Right kidney (tissue), 9 donors: Measurements from ENCODE around the gene SPTLC3.
"Not testable (repeated sequence)": the region's sequence is repeated elsewhere in the genome, so short reads cannot be mapped to it uniquely, and the experiment has no call there.

Source experiments
- DNase-seq: peaks from one replicate; pipeline ENCODE4 v3.0.0-alpha.2; 2016
- long read RNA-seq, 8 donors: transcript quantifications; one replicate each; lab custom pipeline, GENCODE V29; 2026

The SPTLC3 gene
- long read RNA-seq, donor 1, partial matches to known transcripts = 10 of 10 reads
- long read RNA-seq, donor 1, other reads (novel, unspliced or antisense) = 0 of 10 reads
- long read RNA-seq, donor 2, full-length matches to known transcripts = 2 of 2 reads
- long read RNA-seq, donor 2, partial matches to known transcripts = 0 of 2 reads
- long read RNA-seq, donor 2, other reads (novel, unspliced or antisense) = 0 of 2 reads
- long read RNA-seq, donor 3, full-length matches to known transcripts = 2 of 2 reads
- long read RNA-seq, donor 3, partial matches to known transcripts = 0 of 2 reads
- long read RNA-seq, donor 3, other reads (novel, unspliced or antisense) = 0 of 2 reads
- long read RNA-seq, donor 4, partial matches to known transcripts = 10 of 12 reads
- long read RNA-seq, donor 4, other reads (novel, unspliced or antisense) = 0 of 12 reads
- long read RNA-seq, donor 5, full-length matches to known transcripts = 2 of 2 reads
- long read RNA-seq, donor 5, partial matches to known transcripts = 0 of 2 reads
- long read RNA-seq, donor 5, other reads (novel, unspliced or antisense) = 0 of 2 reads
- long read RNA-seq, donor 6, full-length matches to known transcripts = 4 of 4 reads
- long read RNA-seq, donor 6, partial matches to known transcripts = 0 of 4 reads
- long read RNA-seq, donor 6, other reads (novel, unspliced or antisense) = 0 of 4 reads
- long read RNA-seq, donor 7, full-length matches to known transcripts = 1 of 1 reads
- long read RNA-seq, donor 7, partial matches to known transcripts = 0 of 1 reads
- long read RNA-seq, donor 7, other reads (novel, unspliced or antisense) = 0 of 1 reads
- long read RNA-seq, donor 8, full-length matches to known transcripts = 3 of 3 reads
- long read RNA-seq, donor 8, partial matches to known transcripts = 0 of 3 reads
- long read RNA-seq, donor 8, other reads (novel, unspliced or antisense) = 0 of 3 reads

DNA sequence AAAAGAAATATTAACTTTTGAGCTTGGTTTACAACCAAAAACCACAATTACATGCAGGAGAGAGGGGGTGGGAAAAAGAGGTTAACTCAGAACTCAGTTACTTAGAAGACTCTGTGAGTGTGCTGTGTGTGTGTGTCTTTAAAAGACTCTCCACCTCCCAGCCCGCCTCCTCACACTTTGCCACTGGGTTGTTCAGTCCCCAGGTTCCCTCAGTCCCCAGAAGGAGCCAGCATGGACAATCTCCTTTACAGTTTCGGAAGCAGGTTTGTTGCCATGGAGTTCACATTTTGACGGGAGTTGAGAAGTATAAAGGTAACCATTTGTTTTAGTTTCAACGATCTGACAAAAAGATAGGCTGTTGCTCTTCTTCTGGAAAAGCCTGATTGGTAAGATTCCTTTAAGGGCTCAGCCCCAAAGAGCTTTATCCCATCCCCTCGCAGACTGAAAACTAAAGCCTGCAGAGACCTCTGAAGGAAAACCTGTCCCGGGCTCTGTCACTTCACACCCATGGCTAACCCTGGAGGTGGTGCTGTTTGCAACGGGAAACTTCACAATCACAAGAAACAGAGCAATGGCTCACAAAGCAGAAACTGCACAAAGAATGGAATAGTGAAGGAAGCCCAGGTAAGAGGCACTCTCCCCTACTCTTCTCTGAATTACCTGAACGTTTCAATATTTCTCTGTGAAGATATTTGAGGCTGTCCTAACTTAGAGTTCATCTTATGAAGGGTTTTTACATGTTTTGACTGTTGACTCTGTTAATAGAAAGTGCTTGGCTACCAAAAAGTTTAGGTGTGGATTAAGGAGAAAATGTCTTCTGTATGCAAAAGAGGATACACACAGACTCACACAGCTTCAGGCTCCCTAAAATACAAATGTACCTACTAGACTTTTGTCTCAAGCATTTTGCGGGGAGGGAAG is at the start of gene SPTLC3:
SPTLC3 (plus strand) TSS at position 212 of the 921 bp plus-strand sequence; CDS start at position 508, 296 bp downstream.
- DNase-seq = peak; percentile 51

DNA sequence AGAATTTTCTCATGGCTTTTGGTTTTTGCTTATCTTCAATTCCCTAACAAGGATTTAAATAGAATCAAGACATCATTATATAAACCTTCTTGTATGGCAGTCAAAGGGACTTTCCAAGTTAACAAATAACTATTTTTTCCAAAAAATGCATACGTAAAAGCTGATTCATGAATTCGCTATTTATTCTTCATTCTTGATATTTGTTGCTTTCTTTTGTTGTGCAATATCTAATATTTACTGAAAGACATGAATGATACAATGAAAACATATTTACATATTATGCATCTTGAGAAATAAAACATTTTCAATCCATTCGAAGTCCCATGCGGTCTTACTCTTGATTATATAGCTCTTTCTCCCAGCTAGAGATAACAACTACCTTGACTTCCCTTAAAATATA is 47.0 kb upstream of the SPTLC3 start:
- no peak for DNase-seq

DNA sequence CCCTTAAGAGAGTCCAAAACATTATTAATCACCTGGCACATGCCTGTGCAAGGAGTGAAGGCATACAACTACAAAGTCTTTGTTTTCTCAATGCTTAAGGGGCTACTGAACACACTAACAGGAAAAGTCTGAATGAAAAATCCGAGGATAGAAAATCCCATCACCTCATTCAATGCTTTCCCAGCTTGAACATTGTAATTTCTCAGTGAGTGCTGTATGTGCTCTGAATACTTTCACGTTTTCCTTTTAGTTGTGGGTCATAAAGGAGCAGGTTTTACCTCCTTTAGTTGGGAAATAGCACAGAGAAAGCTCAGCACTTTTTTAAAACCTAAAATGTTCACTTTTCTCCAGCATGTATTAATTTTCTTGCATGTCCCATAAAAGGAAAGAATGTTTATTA is 45.9 kb upstream of the SPTLC3 start:
- DNase-seq = peak; percentile 5

DNA sequence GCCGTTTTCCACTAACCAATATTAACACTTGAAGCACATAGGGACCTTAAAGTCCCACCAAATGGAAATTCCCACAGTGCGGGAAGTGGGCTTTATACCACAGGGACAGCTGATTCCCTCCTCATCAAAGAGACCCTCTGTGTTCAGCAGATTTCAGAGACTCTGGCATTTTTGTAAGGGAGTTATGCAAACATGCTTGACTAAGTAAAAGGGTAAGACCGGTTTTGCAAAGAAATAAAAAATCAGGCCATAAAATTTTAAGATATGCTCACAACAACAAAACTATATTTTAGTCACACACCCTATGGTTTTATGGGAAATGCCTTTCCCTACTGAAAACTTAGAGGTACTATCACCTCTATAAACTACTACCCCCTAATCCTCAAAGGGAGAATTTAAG is 45.4 kb upstream of the SPTLC3 start:
- no peak for DNase-seq

DNA sequence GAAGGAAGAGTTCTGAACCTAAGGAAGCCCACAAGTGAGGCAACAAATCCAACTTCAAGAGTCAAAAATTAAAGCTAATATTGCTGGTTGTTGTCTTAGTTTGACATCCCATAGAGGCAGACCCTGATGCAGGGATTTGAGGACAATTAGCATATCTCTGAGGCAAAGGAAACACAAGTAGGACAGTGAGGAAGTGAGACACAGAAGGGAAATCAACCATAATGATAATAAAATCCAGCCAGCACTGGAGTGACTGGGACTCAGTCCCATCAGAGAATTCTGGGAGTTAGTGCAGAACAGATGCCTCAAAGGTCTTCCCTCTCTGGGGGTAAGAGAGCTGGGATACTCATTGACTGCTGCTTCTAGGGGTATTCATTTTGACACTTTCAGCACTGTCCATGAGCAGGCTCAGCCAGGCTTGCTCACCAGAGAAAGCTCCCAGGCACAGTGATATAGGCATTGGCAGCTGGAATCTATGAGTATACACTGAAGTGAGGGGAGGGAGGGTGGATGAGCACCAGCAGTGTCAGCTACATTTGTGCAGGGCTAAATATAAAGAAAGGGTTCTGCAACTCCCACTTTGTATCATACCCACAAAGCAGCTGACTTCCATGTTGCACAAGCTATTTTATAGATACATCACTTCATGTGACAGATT is 43.4 kb upstream of the SPTLC3 start:
- no peak for DNase-seq

DNA sequence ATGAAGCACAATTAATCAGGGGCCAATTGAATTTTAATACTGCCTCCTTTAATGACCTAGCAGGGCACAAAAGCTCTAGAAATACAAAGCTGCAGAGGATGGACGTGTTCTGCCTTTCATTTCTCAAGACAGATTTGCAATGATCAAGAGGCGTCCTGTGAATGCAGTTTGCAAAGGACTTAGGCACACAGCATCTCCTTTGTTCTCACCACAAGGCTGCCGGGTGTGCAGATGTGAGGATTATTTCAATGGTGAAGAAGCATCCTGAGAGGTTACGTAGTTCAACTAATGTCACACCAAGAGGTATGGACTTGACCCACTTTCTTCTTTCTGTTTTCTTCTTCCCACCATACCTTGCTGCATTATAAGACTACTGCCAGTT is 42.9 kb upstream of the SPTLC3 start:
- DNase-seq = no peak

DNA sequence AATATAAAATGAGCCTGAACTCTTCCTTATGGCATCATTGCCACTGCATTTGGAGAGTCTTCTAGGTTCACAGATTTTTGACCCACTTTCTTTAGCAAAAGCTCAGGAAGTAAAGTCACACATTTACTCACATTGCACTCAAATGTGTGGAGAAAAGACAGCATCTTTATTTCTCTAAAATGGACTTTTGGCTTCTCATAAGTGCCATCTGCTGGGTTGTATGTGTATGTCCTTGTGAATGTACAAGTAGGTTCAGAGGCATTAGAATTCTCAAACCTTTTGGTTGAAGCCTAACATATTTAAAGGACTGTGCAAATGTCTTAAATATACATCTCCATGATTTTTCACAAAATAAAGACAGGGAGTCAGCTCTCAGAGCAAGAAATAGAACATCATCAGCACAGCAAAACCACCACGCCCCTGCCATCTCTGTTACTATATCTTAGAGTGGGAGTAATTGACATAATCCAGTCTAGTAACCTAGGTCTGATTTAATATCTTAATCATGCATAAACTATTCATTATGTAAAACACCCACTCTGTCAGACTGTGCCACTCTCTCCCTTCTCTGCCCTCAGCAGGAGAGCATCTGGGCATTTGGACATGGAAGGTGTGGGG is 42.2 kb upstream of the SPTLC3 start:
- DNase-seq = peak; percentile 11

DNA sequence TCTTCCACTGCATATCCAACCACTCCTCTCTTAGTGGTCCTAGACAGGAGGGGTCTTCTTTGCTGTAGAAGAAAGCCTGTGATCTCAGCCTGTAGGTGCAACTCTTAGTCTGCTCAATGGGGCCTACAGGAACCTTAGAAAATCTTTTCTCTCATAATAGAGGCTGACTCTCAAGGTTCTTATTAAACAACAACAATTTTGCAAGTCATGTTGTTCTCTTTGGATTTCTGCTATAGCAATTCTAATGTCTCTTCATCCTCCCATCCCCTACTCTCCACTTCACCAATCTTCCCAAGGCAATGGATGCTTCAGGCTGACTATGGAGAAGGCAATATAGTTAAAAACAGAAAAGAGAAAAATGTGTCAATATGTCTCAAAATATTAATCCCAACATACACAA is 40.8 kb upstream of the SPTLC3 start:
- DNase-seq = no peak

DNA sequence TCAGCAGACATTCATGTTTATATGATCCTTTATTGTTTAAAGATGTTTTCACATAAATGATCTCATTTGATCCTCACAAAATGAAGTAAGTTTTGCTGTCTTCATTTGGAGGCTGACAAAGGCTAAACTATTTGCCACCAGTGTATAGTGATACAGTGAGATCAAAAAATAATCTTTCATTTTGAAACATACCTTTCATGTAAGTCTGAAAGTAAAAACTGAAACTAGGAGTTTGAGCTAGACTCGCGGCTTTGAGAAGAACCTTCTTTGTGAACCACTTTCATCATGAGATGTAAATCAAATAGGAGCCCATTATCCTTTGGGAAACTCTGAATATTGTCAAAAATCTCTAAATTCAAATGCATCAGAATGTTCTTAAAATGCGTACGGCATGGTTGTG is 40.3 kb upstream of the SPTLC3 start:
- no peak for DNase-seq

DNA sequence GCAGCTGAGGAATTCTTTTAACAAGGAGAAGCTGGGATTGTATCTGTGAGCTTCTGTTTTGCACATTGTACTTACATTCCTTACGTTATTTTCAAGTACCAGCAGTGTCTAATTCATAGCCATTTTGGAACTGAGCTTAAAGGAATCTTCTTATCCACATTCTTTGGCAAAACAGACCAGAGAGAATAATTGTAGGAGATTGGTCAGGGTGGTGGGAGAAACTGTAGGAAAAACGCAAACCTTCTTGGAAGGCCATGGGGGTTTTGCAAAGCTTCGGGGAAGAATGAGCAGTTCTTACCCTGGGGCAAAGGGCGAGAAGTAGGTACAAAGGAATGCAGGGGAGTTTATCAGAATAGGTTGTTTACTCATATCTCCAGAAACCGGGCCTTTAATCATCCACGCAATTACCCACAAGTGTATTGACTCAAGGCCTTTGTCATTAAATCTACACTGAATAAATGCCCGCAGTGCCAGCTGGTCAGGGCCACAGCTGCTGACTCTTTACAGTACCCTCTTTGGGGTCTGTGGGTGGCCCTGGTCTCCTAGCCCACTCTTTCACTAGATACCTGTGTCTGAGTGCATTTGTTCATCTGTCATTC is 39.6 kb upstream of the SPTLC3 start:
- no peak for DNase-seq

DNA sequence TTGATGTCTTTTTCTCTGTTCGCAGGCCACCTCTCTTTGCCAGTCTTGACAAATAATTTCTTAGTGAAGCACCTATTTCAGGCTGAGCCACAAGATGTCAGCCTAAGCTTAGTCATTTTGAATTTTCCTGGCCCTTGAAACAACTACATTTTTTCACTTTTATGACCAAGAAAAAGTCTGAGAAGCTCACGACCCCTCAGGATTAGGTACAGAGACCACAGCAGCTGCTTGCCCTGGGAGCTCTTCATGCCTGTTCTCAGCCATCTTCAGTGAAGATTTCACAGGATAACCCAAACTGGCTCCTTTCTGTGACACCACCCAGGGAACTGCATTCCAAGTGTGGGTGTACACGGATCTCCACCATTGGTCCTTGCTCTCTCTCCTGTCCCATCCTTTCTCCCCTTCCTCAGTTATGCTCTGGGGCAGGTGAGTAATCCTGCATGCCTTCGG is 38.4 kb upstream of the SPTLC3 start:
- DNase-seq = peak; percentile 12

DNA sequence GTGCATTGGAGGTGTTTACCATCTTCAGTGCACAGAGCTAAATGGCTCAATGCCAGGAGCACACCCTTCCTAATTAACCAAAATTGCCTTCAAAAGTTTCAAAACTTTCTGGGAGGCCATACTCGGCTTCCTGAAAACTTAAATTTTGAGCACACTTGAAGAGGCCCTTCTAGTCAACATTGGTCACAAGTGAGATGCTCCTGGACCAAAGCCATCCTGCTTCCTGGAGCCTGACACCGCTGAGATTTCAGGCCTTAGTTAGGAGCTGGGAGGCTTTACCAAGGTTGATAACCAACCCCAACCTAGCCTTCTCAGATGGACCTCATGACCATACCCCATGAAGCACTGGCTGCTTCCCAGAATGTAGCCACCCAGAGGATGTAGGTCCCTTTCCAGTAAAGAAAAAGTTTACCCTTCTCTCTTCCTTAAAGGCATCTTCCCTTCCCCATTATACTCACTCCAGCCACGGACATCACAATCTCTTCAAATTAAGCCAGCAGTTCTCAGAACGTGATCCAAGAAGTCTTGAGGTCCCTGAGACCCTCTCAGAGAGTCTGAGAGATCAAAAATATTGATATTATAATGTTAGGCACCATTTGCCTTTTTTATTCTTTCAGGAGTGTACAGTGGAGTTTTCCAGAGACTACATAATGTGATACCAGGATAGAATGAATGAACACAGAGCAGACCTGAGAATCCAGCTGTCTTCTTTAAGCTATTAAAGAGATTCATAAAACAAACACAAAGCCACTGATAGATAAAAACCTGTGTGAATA is 32.8 kb upstream of the SPTLC3 start:
- no peak for DNase-seq

DNA sequence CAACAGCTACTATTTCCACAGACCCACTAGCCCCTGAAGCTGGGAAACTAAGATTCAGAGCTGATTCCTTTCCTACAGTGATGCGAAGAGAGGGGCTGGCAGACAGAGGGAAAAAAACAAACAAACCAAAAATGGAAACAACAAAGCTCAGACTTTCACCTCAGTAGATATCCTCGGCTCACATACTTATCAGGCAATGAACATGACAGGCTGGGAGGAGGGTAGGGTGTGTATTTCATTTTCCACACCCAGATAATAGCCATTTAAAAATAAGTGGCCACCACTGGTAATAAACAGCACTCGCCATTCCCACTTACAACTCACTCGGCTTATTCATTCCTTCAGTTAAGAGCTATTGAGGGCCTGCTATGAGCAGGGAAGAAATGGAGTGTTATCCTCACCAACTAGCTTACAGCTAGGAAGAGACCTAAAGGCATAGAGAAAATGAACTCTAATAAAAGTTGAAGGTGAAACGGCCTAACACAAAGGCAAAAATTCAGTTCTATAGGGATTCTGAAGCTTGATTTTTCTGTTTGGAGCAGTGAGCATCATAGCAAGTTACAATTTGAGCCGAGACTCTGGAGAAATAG is 32.0 kb upstream of the SPTLC3 start:
- DNase-seq = no peak

DNA sequence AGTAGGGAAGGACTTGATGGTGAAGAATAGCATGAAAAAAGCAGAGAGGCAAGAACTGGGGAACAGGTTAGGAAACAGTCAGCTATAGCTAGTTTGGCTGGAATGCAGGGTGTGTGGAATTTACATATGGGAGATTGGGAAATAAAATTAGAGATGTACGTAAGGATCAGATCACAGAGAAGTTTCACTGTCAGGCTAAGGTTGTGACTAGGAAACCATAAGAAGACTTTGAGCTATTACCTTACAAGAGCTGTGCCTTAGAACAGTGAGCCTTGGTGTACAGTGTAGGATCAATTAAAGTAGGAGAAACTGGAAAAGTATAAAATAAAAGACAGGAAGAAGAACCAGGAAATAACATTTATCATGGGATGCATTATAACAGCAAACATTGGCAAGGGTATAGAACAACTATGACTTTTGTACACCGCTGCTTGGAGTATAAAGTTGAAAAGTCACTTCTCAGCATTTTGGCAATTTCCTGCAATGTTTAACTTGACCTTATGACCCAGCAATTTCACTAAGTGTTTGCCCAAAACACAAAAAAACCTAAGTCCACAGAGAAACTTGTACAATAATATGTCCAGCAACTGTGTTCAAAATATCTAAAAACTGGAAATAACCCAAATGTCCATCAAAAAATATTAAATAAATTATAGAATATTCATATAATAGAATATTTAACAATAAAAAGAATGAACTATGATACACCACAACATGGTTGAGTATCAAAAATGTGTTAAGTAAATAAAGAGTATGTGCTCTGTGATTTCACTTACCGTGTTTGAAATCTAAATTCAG is 31.2 kb upstream of the SPTLC3 start:
- no peak for DNase-seq

DNA sequence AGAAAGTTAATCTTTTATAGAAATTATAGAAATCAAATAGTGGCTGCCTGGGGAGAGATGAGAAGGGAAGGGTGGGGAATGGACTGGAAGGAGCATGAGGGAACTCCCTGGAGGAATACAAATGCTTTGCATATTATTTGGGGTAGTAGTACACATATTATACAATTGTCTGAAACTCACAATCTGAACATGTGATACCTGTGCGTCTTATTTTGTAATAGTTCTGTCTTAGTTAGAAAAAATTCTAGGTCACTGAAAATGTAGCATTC is 30.7 kb upstream of the SPTLC3 start:
- DNase-seq = no peak

DNA sequence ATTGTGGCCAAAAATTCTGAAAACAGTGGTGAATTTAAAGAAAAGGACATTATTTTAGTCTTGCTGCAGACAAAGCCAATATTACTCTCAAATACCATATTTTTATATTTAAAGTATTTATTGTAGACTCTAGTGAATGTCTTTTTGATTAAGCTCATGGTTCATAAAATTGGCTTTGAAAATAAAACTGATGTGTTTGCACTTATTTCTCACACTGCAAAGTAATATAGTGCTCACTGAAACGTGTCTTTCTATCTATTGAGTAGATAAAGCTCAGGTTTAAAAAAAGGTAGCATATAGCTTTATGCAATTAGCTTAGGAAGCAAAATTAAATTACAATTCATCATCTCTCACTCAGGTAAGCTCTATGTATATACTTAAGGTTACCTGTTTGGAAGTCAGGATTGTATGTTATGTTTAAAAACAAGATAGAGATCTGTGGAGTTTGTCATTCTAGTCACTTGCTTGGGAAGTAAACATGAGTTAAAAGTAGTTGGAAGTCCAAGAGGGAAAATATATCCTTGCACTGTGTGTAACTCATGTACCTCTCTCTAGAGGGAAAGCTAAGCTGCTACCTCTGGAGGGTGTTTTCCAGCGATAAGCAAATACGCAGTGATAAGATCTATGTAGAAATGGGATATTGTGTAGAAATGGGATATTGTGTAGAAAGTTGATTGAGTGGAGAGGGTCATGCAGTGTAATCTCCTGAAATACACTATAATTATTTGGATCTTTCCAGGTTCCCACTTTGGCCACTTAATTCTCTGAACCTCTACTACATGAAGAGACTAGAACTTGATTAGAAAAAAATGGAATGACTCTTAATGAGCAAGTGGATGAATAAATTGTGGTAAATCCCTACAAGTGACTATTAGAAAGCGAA is 29.9 kb upstream of the SPTLC3 start:
- DNase-seq = no peak

DNA sequence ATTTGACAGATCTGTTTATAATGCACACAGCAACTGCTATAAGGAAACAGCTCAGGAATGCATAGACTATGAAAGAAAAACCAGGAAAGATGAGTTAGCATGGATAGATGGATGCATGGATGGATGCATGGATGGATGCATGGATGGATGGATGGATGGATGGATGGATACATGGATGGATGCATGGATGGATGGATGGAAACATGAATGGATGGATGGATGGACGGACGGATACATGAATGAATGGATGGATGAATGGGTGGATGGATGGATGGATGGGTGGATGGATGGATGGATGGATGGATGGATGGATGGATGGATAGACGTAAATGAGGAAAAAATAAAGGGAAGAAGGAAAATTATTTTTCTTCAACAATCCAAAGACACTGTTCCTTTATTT is 29.1 kb upstream of the SPTLC3 start:
- DNase-seq = not testable (repeated sequence)

DNA sequence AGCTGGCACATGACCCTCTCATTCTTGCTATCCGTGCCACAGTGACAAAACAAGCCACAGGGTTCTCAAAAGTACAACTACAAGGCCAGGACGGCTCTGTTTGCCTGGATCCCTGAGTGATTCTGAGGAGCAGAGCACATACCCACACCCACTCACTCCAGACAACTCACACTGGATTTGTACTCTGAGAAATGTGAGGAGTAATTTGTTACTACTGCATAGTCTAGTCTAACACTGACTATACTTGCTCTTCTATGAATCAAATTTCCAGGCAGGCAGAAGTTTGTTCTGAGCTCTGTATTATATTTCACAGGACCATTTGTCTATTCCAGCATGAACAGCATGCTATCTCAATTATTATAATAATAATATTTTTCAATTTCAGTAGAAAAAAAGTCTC is 26.7 kb upstream of the SPTLC3 start:
- no peak for DNase-seq
